Limb (tissue), 2 donors: ENCODE measurements around the gene HTD2.

Experiments used
- DNase-seq, 2 donors: peaks; one replicate each; pipeline ENCODE4 v3.0.0-alpha.2; 2016; ENCODE audit errors: extremely low spot score in 2 of 2

HTD2 gene

GRCh38 chr3:58357402-58357801 is 51.1 kb downstream of the HTD2 start:
- no peak for DNase-seq

GRCh38 chr3:58358092-58358491 is 51.8 kb downstream of the HTD2 start:
- no peak for DNase-seq

- DNase-seq: no peak
Measured at GRCh38 chr3:58358808-58359207, 52.5 kb downstream of the HTD2 start.

- no peak for DNase-seq
Measured at GRCh38 chr3:58359621-58360020, 53.3 kb downstream of the HTD2 start.

- no peak for DNase-seq
Measured at GRCh38 chr3:58361866-58362265, 55.5 kb downstream of the HTD2 start.

GRCh38 chr3:58366699-58367098 is 60.4 kb downstream of the HTD2 start:
- no peak for DNase-seq

GRCh38 chr3:58369038-58369437 is 62.7 kb downstream of the HTD2 start:
- no peak for DNase-seq
